Neuron (in vitro differentiated cells): ENCODE data around the gene FBXO27.

ENCODE experiments used
- H2AFZ ChIP-seq: one replicate; pipeline ENCODE4 v1.6.1; 2013; ENCODE audit warnings: low read depth, mild to moderate bottlenecking, inconsistent platforms, low read length, moderate library complexity
- H3K27me3 ChIP-seq: one replicate; pipeline ENCODE4 v1.6.1; 2013; ENCODE audit warnings: low read length; ENCODE audit not compliant: insufficient read depth
- H3K36me3 ChIP-seq: one replicate; pipeline ENCODE4 v1.6.1; 2013; ENCODE audit warnings: low read length; ENCODE audit not compliant: insufficient read depth
- H3K4me1 ChIP-seq: one replicate; pipeline ENCODE4 v1.6.1; 2013; ENCODE audit warnings: low read length; ENCODE audit not compliant: insufficient read depth
- H3K4me3 ChIP-seq: 2 replicates; pipeline ENCODE4 v1.5.1; 2013; ENCODE audit warnings: mild to moderate bottlenecking, low read length, moderate library complexity
- H3K9me3 ChIP-seq: one replicate; pipeline ENCODE4 v1.6.1; 2013; ENCODE audit warnings: low read length

Gene FBXO27

DNA sequence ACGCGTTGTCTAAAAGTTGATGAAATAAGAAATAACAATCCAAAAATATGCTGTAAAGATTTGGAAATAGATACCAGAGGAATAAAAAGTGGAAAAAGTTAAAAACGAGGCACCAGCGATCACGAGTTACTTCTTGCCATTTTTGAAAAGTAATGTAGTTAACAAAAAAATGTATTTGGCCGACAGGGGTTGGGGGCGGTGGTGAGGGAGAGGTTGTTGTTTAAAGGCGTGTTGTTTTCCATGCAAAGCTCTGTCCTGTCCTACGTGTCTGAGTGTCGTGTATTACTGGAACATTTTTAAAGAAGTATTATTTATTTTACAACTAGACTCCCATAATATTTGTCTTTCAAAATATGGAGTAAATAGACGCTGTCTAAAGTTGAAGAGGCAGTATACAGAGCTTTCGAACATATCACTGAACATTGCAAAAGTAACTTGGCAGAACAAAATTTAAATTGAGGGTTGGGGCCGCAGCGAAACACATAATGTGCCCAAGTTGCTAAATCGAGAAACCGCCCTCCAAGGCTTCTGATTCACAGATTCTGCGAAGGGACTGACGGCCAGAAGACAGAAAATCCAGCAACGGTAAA lies 57.6 kb downstream of the FBXO27 start:
- Histone ChIP-seq H3K4me3 (peak overlapping the region; percentile 38), H3K27me3 (peaks cover 25% of the 10 kb centered on the region), H3K9me3 (peaks cover 4% of the 10 kb centered on the region), H3K36me3 (no peaks in the 10 kb centered on the region), H3K4me1 (no peaks in the 10 kb centered on the region), H2AFZ (no peak overlapping the region)
